A549 treated with dexamethasone at 1 μM for 4 hours (cell line): ENCODE measurements around the gene ANO6. TPM values are rescaled to one million over a fixed set of nuclear protein-coding genes. Genes with fewer than 3 reads are reported as not detected.

Source experiments
- total RNA-seq: library from RNA; stranded (reverse); fragments of 200-300 nt; extraction: Qiagen RNA extraction; gene quantifications from 5 replicates; pipeline ENCODE4 v1.2.3, GENCODE V29; 2022

ANO6 gene, protein sequence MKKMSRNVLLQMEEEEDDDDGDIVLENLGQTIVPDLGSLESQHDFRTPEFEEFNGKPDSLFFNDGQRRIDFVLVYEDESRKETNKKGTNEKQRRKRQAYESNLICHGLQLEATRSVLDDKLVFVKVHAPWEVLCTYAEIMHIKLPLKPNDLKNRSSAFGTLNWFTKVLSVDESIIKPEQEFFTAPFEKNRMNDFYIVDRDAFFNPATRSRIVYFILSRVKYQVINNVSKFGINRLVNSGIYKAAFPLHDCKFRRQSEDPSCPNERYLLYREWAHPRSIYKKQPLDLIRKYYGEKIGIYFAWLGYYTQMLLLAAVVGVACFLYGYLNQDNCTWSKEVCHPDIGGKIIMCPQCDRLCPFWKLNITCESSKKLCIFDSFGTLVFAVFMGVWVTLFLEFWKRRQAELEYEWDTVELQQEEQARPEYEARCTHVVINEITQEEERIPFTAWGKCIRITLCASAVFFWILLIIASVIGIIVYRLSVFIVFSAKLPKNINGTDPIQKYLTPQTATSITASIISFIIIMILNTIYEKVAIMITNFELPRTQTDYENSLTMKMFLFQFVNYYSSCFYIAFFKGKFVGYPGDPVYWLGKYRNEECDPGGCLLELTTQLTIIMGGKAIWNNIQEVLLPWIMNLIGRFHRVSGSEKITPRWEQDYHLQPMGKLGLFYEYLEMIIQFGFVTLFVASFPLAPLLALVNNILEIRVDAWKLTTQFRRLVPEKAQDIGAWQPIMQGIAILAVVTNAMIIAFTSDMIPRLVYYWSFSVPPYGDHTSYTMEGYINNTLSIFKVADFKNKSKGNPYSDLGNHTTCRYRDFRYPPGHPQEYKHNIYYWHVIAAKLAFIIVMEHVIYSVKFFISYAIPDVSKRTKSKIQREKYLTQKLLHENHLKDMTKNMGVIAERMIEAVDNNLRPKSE
- total RNA-seq: 53.3 to 74.5 TPM (median 65.0 TPM) in 5 replicates

DNA sequence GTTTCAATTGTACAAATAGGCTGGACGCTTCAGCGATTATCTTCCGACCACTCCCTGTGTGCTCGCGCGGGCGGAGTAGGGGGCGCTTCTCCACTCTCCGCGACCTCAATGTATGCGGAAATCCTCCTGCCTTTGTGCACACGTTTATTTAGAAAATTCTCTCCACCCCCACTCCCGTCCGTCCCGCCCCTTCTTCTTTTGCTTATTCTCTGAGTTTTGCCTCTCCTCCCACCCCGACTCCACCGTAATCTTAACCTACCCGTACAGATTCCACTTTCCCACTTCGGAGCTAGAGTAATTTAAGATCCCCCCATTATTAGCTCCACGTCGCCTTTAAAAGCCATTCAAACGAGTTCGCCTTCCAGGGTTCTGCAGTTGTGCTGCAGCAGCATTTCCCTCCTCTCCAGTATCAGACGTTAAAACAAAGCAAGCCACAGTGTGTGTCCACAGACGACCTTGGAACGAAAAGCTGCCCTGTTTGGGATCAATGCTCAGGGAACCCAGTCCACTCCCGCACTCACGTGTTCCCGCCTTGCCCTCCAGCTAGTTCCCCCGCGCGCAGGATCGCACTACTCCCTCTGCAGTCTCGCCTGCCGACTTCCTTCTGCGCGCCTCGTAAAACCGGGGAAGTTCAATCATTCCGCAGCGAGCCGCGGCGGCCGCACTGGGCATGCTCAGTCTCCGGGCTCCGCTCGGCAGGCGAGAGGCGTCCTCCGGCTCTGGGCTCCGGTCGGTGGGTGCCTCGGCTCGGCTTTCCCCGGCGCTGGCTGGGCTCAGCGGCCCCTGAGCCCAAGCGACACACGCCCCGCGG lies at the start of gene ANO6:
Gene ANO6, plus strand, starts transcription at position 677 of the 811 bp plus-strand sequence. CDS start 227 bp downstream, outside the sequence.

Other genes starting within 250 kb of the ANO6 start
- gene DBX2, start 165.0 kb upstream of the ANO6 start, total RNA-seq: not detected in 5 replicates